ENCODE data around the gene SPRY2. TPM values are rescaled to one million over a fixed set of nuclear protein-coding genes. Genes with fewer than 3 reads are reported as not detected.
"Not testable (repeated sequence)": the region's sequence is repeated elsewhere in the genome, so short reads cannot be mapped to it uniquely, and the experiment has no call there.

Gene SPRY2
- total and polyA plus RNA-seq, 2 of the 8 experiments (the other 6 are each of a cell fraction or from before 2014, with no cell fraction given) = 37.7 to 37.9 TPM

GRCh38 chr13:80344032-80344431 lies 3.1 kb upstream of the SPRY2 start:
- Histone ChIP-seq H2BK20ac (ENCODE audit: low read length) (peak overlapping the region; percentile 82; the same call in 1 of the 2 replicates), H3K79me2 (ENCODE audit: control insufficient read depth in 1 of 2, insufficient read depth in 2 of 2, low read length in 2 of 2) (peaks cover 12 to 17% of the 10 kb centered on the region in 2 experiments; a peak in 3 of 4 replicates)
- H3K23me2 ChIP-seq (ENCODE audit: low read depth, low read length); H3K9me3 ChIP-seq (ENCODE audit: insufficient read depth in 2 of 2, low read depth in 1 of 2, low read length in 1 of 2); H3K4ac ChIP-seq (replicated peaks; ENCODE audit: insufficient read length, low read depth, low read length); H3K23ac ChIP-seq (ENCODE audit: insufficient read length); DNase-seq (ENCODE audit: low read depth in 1 of 2, low spot score in 2 of 2); H3K36me3 ChIP-seq (ENCODE audit: control insufficient read depth in 2 of 4, insufficient read depth in 4 of 4, low read length in 3 of 4); H2BK15ac ChIP-seq (ENCODE audit: low read length); H3K4me1 ChIP-seq (replicated peaks in 1 of 4; ENCODE audit: control insufficient read depth in 3 of 4, insufficient read depth in 4 of 4, low read length in 3 of 4); H3K4me3 ChIP-seq (ENCODE audit: extremely low read depth in 1 of 4, insufficient read depth in 2 of 4, low read depth in 3 of 4, low read length in 4 of 4); H3K4me2 ChIP-seq (ENCODE audit: insufficient read depth in 1 of 2, low read depth in 2 of 2, low read length in 2 of 2); H3K9ac ChIP-seq (replicated peaks in 1 of 4; ENCODE audit: extremely low read depth in 1 of 4, low read depth in 3 of 4, low read length in 3 of 4); H3K56ac ChIP-seq (replicated peaks; ENCODE audit: insufficient read length, low read depth, low read length); H4K91ac ChIP-seq (replicated peaks; ENCODE audit: insufficient read length, low read length); H4K20me1 ChIP-seq (replicated peaks in 1 of 2; ENCODE audit: control insufficient read depth in 1 of 2, insufficient read depth in 2 of 2, low read length in 2 of 2); H3K27ac ChIP-seq (ENCODE audit: low read depth, low read length); H3K14ac ChIP-seq (ENCODE audit: insufficient read length); H2BK120ac ChIP-seq (replicated peaks; ENCODE audit: low read depth, low read length); H2AK5ac ChIP-seq (ENCODE audit: low read depth, low read length); H3K79me1 ChIP-seq (ENCODE audit: low read depth, low read length); H3K18ac ChIP-seq (ENCODE audit: extremely low read depth, low read length); FAIRE-seq; H2BK5ac ChIP-seq (ENCODE audit: low read depth, low read length); H2BK12ac ChIP-seq (ENCODE audit: low read depth, low read length); H4K8ac ChIP-seq (ENCODE audit: extremely low read depth, insufficient read depth, low read length); H4K5ac ChIP-seq (ENCODE audit: insufficient read length, low read depth, low read length); H3K27me3 ChIP-seq (replicated peaks in 1 of 4; ENCODE audit: control insufficient read depth in 3 of 4, extremely low read depth in 1 of 4, insufficient read depth in 3 of 4, low read length in 3 of 4); POLR2A ChIA-PET (ENCODE audit: partially characterized antibody); H2AFZ ChIP-seq (ENCODE audit: low read length): not testable (repeated sequence)
- WGBS, 2 experiments (ENCODE audit: extremely low coverage in 1 of 2, insufficient coverage in 1 of 2, insufficient read length in 1 of 2, insufficient replicate concordance in 2 of 2, low coverage in 1 of 2, low lambda C conversion rate in 2 of 2, missing lambda C conversion rate in 1 of 2) = 94% methylated on average over 11 of the region's 11 CpGs; no CpG with 5 or more reads in 1 of the 2 experiments
- CTCF ChIA-PET (ENCODE audit: partially characterized antibody) = interaction anchor here (0.6 to 5.9 kb wide), 9 partner anchors 12 to 682 kb away, joined by 3 to 63 read pairs (median 5); no protein-coding TSS in a partner anchor

All from H1 (cell line).